CD4-positive, alpha-beta T cell treated with Interleukin-2 at 100 ng/mL for 4 hours (primary cell): ENCODE results near the gene THOP1.
"Not testable (repeated sequence)": the region's sequence is repeated elsewhere in the genome, so short reads cannot be mapped to it uniquely, and the experiment has no call there.

Experiments used
- DNase-seq: peaks from one replicate; pipeline ENCODE4 v3.0.0-alpha.2; 2020; ENCODE audit warnings: low spot score

Gene THOP1

GRCh38 chr19:2817237-2817829, 32.0 kb downstream of the THOP1 start:
- not testable (repeated sequence) for DNase-seq

GRCh38 chr19:2819540-2820111, 34.3 kb downstream of the THOP1 start, which contains the start of gene ZNF554:
Gene ZNF554, plus strand, starts transcription at chr19:2819868. Its CDS starts 204 bp downstream, at chr19:2820072.
- peak; percentile 97 for DNase-seq

- no peak for DNase-seq
Observed at GRCh38 chr19:2820112-2820702, 34.9 kb downstream of the THOP1 start.

- DNase-seq: no peak
Observed at GRCh38 chr19:2822846-2823245, 37.5 kb downstream of the THOP1 start.

GRCh38 chr19:2823646-2824045, 38.3 kb downstream of the THOP1 start:
- DNase-seq: no peak

- DNase-seq: no peak
Observed at GRCh38 chr19:2824129-2824528, 38.8 kb downstream of the THOP1 start.

GRCh38 chr19:2827022-2827421, 41.7 kb downstream of the THOP1 start:
- DNase-seq: no peak

- no peak for DNase-seq
Observed at GRCh38 chr19:2827840-2828489, 42.7 kb downstream of the THOP1 start.

- no peak for DNase-seq
Observed at GRCh38 chr19:2834294-2834871, 49.1 kb downstream of the THOP1 start.

- no peak for DNase-seq
Observed at GRCh38 chr19:2837430-2837829, 52.1 kb downstream of the THOP1 start.

GRCh38 chr19:2840794-2841791, 55.8 kb downstream of the THOP1 start, which contains the start of gene ZNF555:
Gene ZNF555, plus strand, starts transcription at chr19:2841475. Its CDS starts 98 bp downstream, at chr19:2841573.
- DNase-seq: peak; percentile 99

- no peak for DNase-seq
Observed at GRCh38 chr19:2841855-2842574, 56.7 kb downstream of the THOP1 start.

GRCh38 chr19:2845107-2845506, 59.8 kb downstream of the THOP1 start:
- DNase-seq: no peak

GRCh38 chr19:2846180-2846894, 61.0 kb downstream of the THOP1 start:
- no peak for DNase-seq

GRCh38 chr19:2847507-2847906, 62.2 kb downstream of the THOP1 start:
- no peak for DNase-seq

GRCh38 chr19:2848616-2849015, 63.3 kb downstream of the THOP1 start:
- DNase-seq: no peak

- no peak for DNase-seq
Observed at GRCh38 chr19:2850256-2850925, 65.1 kb downstream of the THOP1 start.

GRCh38 chr19:2852598-2852997, 67.3 kb downstream of the THOP1 start:
- no peak for DNase-seq

- DNase-seq: no peak
Observed at GRCh38 chr19:2853015-2853606, 67.8 kb downstream of the THOP1 start.
